ENCODE results near the gene ATP5PF.

GRCh38 chr21:25689226-25689625 lies 45.5 kb downstream of the ATP5PF start:
- TF ChIP-seq CTCF (conservative IDR thresholded peaks at IDR 0.05 in 1 of 2, IDR thresholded peaks at IDR 0.05 in 1 of 2; ENCODE audit: extremely low read depth in 1 of 2, insufficient read depth in 1 of 2, low read depth in 1 of 2, low read length in 2 of 2), result no peak
- TF ChIP-seq EZH2 (IDR thresholded peaks at IDR 0.05; ENCODE audit: borderline replicate concordance, low read length), result no peak

All from mammary epithelial cell (primary cell).